ENCODE measurements around the gene TWNK. TPM values are rescaled to one million over a fixed set of nuclear protein-coding genes. Genes with fewer than 3 reads are reported as not detected.

The TWNK gene
- total RNA-seq, 6 experiments from 2014 or later: 5.7 to 9.5 (median 7.0) TPM

- no peaks in the 10 kb centered on the region for H3K9me3 Mint-ChIP-seq
- no peak overlapping the region for H3K27ac Mint-ChIP-seq
- TF ChIP-seq CTCF (IDR thresholded peaks at IDR 0.05): no peak
- no peak for DNase-seq
- H3K27me3 Mint-ChIP-seq (ENCODE audit: insufficient read depth): no peaks in the 10 kb centered on the region; the same call in 1 of the 2 replicates
- peaks cover 27% of the 10 kb centered on the region for H3K4me1 Mint-ChIP-seq (ENCODE audit: low read depth)
- H3K4me3 Mint-ChIP-seq: 0 out of 2 replicates have a peak overlapping the region, but pooled peaks have one; percentile 9
- H3K36me3 Mint-ChIP-seq (ENCODE audit: low read depth): peaks cover 26% of the 10 kb centered on the region
These were observed 1.7 kb downstream of the TWNK start for GRCh38 chr10:100989088-100989487.

- Mint-ChIP-seq H3K27me3 (ENCODE audit: insufficient read depth) (no peaks in the 10 kb centered on the region; the same call in 1 of the 2 replicates), H3K27ac (no peak overlapping the region), H3K9me3 (no peaks in the 10 kb centered on the region), H3K4me3 (no peak overlapping the region), H3K4me1 (ENCODE audit: low read depth) (peaks cover 27% of the 10 kb centered on the region), H3K36me3 (ENCODE audit: low read depth) (peaks cover 18% of the 10 kb centered on the region)
- DNase-seq: peak; percentile 35
- TF ChIP-seq CTCF (IDR thresholded peaks at IDR 0.05): peak; percentile 88
These were observed 6.8 kb downstream of the TWNK start for GRCh38 chr10:100993986-100994708.

- H3K27me3 Mint-ChIP-seq (ENCODE audit: insufficient read depth): no peaks in the 10 kb centered on the region; the same call in 1 of the 2 replicates
- TF ChIP-seq CTCF (IDR thresholded peaks at IDR 0.05): no peak
- no peaks in the 10 kb centered on the region for H3K9me3 Mint-ChIP-seq
- H3K4me1 Mint-ChIP-seq (ENCODE audit: low read depth): peaks cover 27% of the 10 kb centered on the region
- H3K27ac Mint-ChIP-seq: no peak overlapping the region
- H3K36me3 Mint-ChIP-seq (ENCODE audit: low read depth): peaks cover 18% of the 10 kb centered on the region
- H3K4me3 Mint-ChIP-seq: no peak overlapping the region
- DNase-seq: no peak
These were observed 7.8 kb downstream of the TWNK start for GRCh38 chr10:100995181-100995580.

- H3K4me3 Mint-ChIP-seq: peak overlapping the region; percentile 90
- peaks cover 34% of the 10 kb centered on the region for H3K4me1 Mint-ChIP-seq (ENCODE audit: low read depth)
- no peaks in the 10 kb centered on the region; the same call in none of the 2 replicates for H3K27me3 Mint-ChIP-seq (ENCODE audit: insufficient read depth)
- H3K27ac Mint-ChIP-seq: peak overlapping the region; percentile 95
- H3K36me3 Mint-ChIP-seq (ENCODE audit: low read depth): peaks cover 11% of the 10 kb centered on the region; the same call in 1 of the 2 replicates
- TF ChIP-seq CTCF (IDR thresholded peaks at IDR 0.05): no peak
- H3K9me3 Mint-ChIP-seq: no peaks in the 10 kb centered on the region
- no peak for DNase-seq
These were observed 9.5 kb downstream of the TWNK start for GRCh38 chr10:100996678-100997359.

GRCh38 chr10:100997360-100998182, 10.2 kb downstream of the TWNK start:
- peaks cover 11% of the 10 kb centered on the region; the same call in 1 of the 2 replicates for H3K36me3 Mint-ChIP-seq (ENCODE audit: low read depth)
- peaks cover 34% of the 10 kb centered on the region for H3K4me1 Mint-ChIP-seq (ENCODE audit: low read depth)
- no peaks in the 10 kb centered on the region for H3K9me3 Mint-ChIP-seq
- peak; percentile 69 for DNase-seq
- TF ChIP-seq CTCF (IDR thresholded peaks at IDR 0.05): peak; percentile 97
- peak overlapping the region; percentile 95 for H3K27ac Mint-ChIP-seq
- H3K4me3 Mint-ChIP-seq: peak overlapping the region; percentile 90
- no peaks in the 10 kb centered on the region; the same call in none of the 2 replicates for H3K27me3 Mint-ChIP-seq (ENCODE audit: insufficient read depth)

Data from HFFc6 (cell line).